Subcutaneous adipose tissue (tissue), 4 donors: ENCODE measurements around the gene STK33. TPM values are rescaled to one million over a fixed set of nuclear protein-coding genes. Genes with fewer than 3 reads are reported as not detected.

Source experiments
- total RNA-seq, 4 donors: library from RNA; depleted of rRNA; stranded (reverse); fragments of >200 nt; gene quantifications; one replicate each; pipeline ENCODE4 v1.1.0, GENCODE V29; 2016
- TF ChIP-seq, protein P1 (sequence below): fragments of 450-650 bp; IDR thresholded peaks from one replicate; pipeline ENCODE4 v1.5.1; 2016; ENCODE audit warnings: low read depth, mild to moderate bottlenecking, control low read depth, antibody characterized with exemption, moderate library complexity

STK33 gene
- total RNA-seq, 4 donors from 2014 or later = 0.33 to 3.1 (median 0.62) TPM

DNA sequence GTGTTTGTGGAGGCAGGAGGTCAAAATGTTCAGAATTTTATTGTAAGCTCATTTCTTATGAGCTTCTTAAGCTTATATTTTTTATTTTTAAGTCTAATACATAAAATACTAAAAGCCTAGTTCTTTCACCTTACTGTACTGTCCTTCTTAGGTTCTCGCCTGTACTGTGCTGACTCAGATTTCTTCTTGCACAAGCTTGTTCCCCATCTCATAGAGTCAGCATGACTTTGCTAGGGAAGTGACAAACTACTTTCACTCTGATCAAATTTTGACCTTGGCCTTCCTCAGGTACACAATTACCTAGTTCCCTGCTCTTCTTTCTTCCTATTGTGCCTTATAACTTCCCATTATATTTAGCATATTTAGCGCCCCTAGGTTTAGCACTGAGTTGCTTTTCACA is 81.5 kb downstream of the STK33 start:
- TF ChIP-seq, protein P1, sequence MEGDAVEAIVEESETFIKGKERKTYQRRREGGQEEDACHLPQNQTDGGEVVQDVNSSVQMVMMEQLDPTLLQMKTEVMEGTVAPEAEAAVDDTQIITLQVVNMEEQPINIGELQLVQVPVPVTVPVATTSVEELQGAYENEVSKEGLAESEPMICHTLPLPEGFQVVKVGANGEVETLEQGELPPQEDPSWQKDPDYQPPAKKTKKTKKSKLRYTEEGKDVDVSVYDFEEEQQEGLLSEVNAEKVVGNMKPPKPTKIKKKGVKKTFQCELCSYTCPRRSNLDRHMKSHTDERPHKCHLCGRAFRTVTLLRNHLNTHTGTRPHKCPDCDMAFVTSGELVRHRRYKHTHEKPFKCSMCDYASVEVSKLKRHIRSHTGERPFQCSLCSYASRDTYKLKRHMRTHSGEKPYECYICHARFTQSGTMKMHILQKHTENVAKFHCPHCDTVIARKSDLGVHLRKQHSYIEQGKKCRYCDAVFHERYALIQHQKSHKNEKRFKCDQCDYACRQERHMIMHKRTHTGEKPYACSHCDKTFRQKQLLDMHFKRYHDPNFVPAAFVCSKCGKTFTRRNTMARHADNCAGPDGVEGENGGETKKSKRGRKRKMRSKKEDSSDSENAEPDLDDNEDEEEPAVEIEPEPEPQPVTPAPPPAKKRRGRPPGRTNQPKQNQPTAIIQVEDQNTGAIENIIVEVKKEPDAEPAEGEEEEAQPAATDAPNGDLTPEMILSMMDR = no peak

DNA sequence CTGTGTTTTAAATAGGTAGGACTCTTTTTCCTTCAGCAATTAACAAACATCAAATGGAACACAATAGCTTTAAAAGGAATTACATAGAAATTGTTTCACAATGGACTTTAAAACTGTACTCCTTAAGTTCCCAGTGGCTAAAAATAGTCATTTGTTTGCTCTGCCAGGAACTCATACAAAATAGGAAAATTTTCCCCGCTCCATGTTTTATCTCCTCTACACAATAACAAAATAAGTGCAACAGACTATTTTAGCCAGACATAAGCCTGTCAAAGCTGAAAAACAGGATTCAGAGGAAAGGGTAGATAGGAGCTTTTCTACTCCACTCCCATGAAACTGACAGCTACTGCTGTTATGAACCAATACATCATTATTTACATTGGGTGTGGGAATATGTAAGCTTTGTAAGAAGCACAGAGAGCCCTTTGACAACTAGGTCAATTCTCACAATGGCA is 90.1 kb downstream of the STK33 start:
- TF ChIP-seq, protein P1 = no peak

DNA sequence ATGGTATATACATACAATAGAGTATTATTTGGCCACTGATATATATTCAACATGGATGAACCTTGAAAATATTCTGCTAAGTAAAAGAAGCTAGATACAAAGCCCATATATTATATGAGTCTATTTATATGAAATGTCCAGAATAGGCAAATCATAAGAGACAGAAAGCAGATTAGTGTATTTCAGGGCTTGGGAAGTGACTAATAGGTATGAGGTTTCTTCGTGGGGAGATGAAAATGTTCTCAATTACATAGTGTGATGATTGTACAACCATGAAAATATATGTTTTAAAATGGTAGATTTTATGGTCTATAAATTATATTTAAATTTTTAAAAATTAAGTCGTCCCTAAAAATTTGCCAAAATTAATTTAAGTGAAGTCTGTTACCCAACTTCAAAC is 92.2 kb downstream of the STK33 start:
- TF ChIP-seq, protein P1 = no peak

DNA sequence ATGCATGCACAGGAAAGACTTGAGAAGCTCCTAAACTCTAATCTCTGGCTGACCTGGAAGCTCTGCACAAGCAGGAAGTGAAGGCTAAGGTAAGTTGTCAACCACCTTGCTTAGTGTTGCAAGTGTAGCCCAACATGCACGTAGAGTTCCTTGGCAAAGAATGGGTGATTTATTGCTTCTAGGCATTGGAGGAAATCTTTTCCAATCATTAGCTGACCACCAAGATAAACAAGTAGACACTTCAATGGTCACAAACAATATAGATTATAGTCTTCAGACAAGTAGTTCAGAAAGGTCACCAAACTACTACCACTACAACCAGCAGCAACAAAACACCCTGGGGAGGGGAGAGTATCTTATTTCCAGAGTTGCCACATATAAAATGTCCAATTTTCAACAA is 105.6 kb downstream of the STK33 start:
- TF ChIP-seq, protein P1 = no peak

DNA sequence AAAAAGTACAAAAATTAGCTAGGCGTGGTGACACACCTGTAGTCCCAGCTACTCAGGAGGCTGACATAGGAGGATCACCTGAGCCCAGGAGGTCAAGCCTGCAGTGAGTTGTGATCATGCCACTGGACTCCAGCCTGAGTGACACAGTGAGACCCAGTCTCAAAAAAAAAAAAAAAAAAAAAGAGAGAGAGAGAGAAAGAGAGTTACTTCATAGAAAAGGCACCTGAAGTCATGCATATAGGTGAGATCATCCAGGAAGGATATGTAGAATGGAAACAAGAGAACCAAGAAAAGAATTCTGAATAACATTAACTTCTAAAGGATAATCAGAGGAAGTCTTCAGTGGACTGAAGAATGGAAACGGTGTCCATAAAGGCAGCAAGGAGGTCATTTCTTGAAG is 106.8 kb downstream of the STK33 start:
- TF ChIP-seq, protein P1 = no peak

DNA sequence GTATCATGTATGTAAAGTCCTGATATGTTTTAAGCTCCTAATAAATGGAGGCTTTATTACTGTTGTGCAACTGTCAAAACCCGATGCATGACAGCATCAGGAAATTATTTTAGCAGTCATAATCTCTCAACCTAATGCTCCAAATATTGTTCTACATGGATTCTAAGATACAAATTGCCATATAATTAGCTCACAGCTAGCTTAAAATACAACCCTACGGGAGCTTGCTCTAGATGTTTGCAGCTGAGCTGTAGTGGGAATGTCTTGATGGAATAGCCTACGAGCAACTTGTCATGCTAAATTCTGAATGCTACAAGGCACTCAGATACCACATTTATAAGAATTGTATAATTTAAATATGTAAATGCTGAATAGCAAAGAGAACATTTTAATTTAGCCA is 109.8 kb downstream of the STK33 start:
- TF ChIP-seq, protein P1 = no peak

DNA sequence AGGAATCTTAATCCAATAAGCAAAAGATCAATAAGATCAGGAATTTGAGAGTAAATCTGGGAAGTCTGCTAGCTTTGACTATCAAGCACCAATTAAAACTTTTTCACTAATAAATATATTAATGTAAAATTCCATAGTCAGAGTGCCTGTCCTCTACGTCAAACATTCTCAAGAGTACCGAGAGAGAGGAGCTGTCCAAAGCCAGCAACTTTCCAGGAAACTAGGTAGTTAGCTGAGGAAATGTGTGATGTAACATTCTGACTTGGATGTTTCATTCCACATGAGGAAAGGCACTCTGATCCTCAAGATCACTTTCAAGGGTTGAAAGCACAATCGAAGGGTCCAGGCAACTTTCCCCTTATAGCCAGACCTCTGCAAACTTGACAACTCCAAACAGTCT is 113.2 kb downstream of the STK33 start:
- TF ChIP-seq, protein P1 = no peak
